ENCODE results near the gene CRYBB3. TPM values are rescaled to one million over a fixed set of nuclear protein-coding genes. Genes with fewer than 3 reads are reported as not detected.

The CRYBB3 gene
- total RNA-seq, 1 donor from 2014 or later, result not detected

Other genes starting within 250 kb of the CRYBB3 start
- 43.7 TPM for gene KIAA1671, start 247.1 kb upstream of the CRYBB3 start, total RNA-seq
- gene CRYBB2, start 19.8 kb downstream of the CRYBB3 start, total RNA-seq, result 0.47 TPM